H9 (cell line): ENCODE data around the gene LAMB1. TPM values are rescaled to one million over a fixed set of nuclear protein-coding genes. Genes with fewer than 3 reads are reported as not detected.
A peak's percentile ranks its signal among the peaks of the same experiment; 100 is the strongest.

Experiments used
- DNase-seq: peaks from one replicate; pipeline ENCODE4 v3.0.0-alpha.2; 2017
- H2AFZ ChIP-seq: one replicate; pipeline ENCODE4 v1.6.1; 2013; ENCODE audit warnings: mild to moderate bottlenecking, low read length, control low read depth, moderate library complexity
- H2AK5ac ChIP-seq: 2 replicates; pipeline ENCODE4 v1.6.1; 2013; ENCODE audit warnings: low read length, control low read depth, mixed read lengths; ENCODE audit not compliant: insufficient read length
- H2BK120ac ChIP-seq: one replicate; pipeline ENCODE4 v1.6.1; 2013; ENCODE audit warnings: low read depth, mild to moderate bottlenecking, low read length, control low read depth, inconsistent platforms; ENCODE audit not compliant: poor library complexity, severe bottlenecking
- H2BK12ac ChIP-seq: 2 replicates; pipeline ENCODE4 v1.6.1; 2013; ENCODE audit warnings: low read length, control low read depth, mixed read lengths, low read depth; ENCODE audit not compliant: insufficient read length
- H2BK15ac ChIP-seq: 2 replicates; pipeline ENCODE4 v1.6.1; 2013; ENCODE audit warnings: low read depth, low read length, control low read depth
- H2BK20ac ChIP-seq: one replicate; pipeline ENCODE4 v1.6.1; 2013; ENCODE audit warnings: low read depth, mild to moderate bottlenecking, low read length, control low read depth, inconsistent platforms; ENCODE audit not compliant: poor library complexity, severe bottlenecking
- H2BK5ac ChIP-seq: 2 replicates; pipeline ENCODE4 v1.6.1; 2013; ENCODE audit warnings: low read length, control low read depth, mixed read lengths; ENCODE audit not compliant: insufficient read length
- H3K14ac ChIP-seq: 2 replicates; pipeline ENCODE4 v1.6.1; 2013; ENCODE audit warnings: low read length, control low read depth; ENCODE audit not compliant: insufficient read depth
- H3K18ac ChIP-seq: 2 replicates; pipeline ENCODE4 v1.6.1; 2013; ENCODE audit warnings: low read depth, mild to moderate bottlenecking, mixed read lengths, low read length, control low read depth; ENCODE audit not compliant: insufficient read length
- H3K23ac ChIP-seq: 2 replicates; pipeline ENCODE4 v1.6.1; 2013; ENCODE audit warnings: low read length, control low read depth, mixed read lengths, low read depth; ENCODE audit not compliant: insufficient read length
- H3K23me2 ChIP-seq: 2 replicates; pipeline ENCODE4 v1.6.1; 2013; ENCODE audit warnings: low read depth, mild to moderate bottlenecking, mixed read lengths, low read length, control low read depth; ENCODE audit not compliant: insufficient read length, poor library complexity, severe bottlenecking
- H3K27ac ChIP-seq: 2 replicates; pipeline ENCODE4 v1.5.1; 2013; ENCODE audit warnings: low read length, control low read depth, mixed read lengths, low read depth; ENCODE audit not compliant: insufficient read length
- H3K27me3 ChIP-seq: 2 replicates; pipeline ENCODE4 v1.6.1; 2013; ENCODE audit warnings: low read length, control low read depth, inconsistent platforms; ENCODE audit not compliant: insufficient read depth
- H3K4ac ChIP-seq: 2 replicates; pipeline ENCODE4 v1.6.1; 2013; ENCODE audit warnings: low read depth, mild to moderate bottlenecking, control low read depth, inconsistent platforms, low read length, moderate library complexity
- H3K4me1 ChIP-seq: 2 replicates; pipeline ENCODE4 v1.6.1; 2013; ENCODE audit warnings: low read length, control low read depth, inconsistent platforms; ENCODE audit not compliant: insufficient read depth
- H3K4me2 ChIP-seq: 2 replicates; pipeline ENCODE4 v1.6.1; 2013; ENCODE audit warnings: low read length, control low read depth, mixed read lengths; ENCODE audit not compliant: insufficient read length, insufficient read depth
- H3K56ac ChIP-seq: 2 replicates; pipeline ENCODE4 v1.6.1; 2013; ENCODE audit warnings: low read depth, mild to moderate bottlenecking, mixed read lengths, low read length, control low read depth; ENCODE audit not compliant: insufficient read length
- H3K79me1 ChIP-seq: 2 replicates; pipeline ENCODE4 v1.6.1; 2013; ENCODE audit warnings: low read depth, mild to moderate bottlenecking, moderate library complexity, low read length, control low read depth, inconsistent platforms; ENCODE audit not compliant: insufficient read depth, poor library complexity, severe bottlenecking
- H3K79me2 ChIP-seq: 2 replicates; pipeline ENCODE4 v1.6.1; 2013; ENCODE audit warnings: low read length, control low read depth, inconsistent platforms; ENCODE audit not compliant: insufficient read depth
- H3K9ac ChIP-seq: 2 replicates; pipeline ENCODE4 v1.6.1; 2013; ENCODE audit warnings: low read length, control low read depth, mixed read lengths; ENCODE audit not compliant: insufficient read length; ENCODE audit errors: extremely low read depth
- H3K9me3 ChIP-seq: one replicate; pipeline ENCODE4 v1.6.1; 2013; ENCODE audit warnings: low read depth, low read length, inconsistent platforms; ENCODE audit not compliant: control insufficient read depth
- H3T11ph ChIP-seq: one replicate; pipeline ENCODE4 v1.6.1; 2013; ENCODE audit warnings: mild to moderate bottlenecking, low read length, control low read depth, inconsistent platforms
- H4K20me1 ChIP-seq: one replicate; pipeline ENCODE4 v1.6.1; 2013; ENCODE audit not compliant: control insufficient read depth, insufficient read length, insufficient read depth
- H4K5ac ChIP-seq: 2 replicates; pipeline ENCODE4 v1.6.1; 2013; ENCODE audit warnings: low read depth, mild to moderate bottlenecking, mixed read lengths, low read length, control low read depth; ENCODE audit not compliant: insufficient read length
- H4K8ac ChIP-seq: replicated peaks from 2 replicates; pipeline ENCODE4 v1.6.1; 2013; ENCODE audit warnings: low read length, control low read depth, mixed read lengths, low read depth; ENCODE audit not compliant: insufficient read length
- H4K91ac ChIP-seq: 2 replicates; pipeline ENCODE4 v1.6.1; 2013; ENCODE audit warnings: low read depth, mild to moderate bottlenecking, moderate library complexity, mixed read lengths, low read length, control low read depth; ENCODE audit not compliant: insufficient read length
- H3K27ac Mint-ChIP-seq, 3 experiments: 2 replicates in 2 of 3; 3 replicates in 1 of 3; pipeline ENCODE4 v1.8.0; 2020 to 2021; ENCODE audit warnings: mixed read lengths in 3 of 3, mild to moderate bottlenecking in 1 of 3, moderate library complexity in 1 of 3
- H3K27me3 Mint-ChIP-seq: 2 replicates; pipeline ENCODE4 v1.8.0; 2021; ENCODE audit warnings: low read depth, mild to moderate bottlenecking, moderate library complexity, mixed read lengths
- H3K36me3 Mint-ChIP-seq, 3 experiments: 2 replicates in 2 of 3; 3 replicates in 1 of 3; pipeline ENCODE4 v1.8.0; 2020 to 2021; ENCODE audit warnings: low read depth in 3 of 3, mixed read lengths in 3 of 3; ENCODE audit not compliant: insufficient read depth in 1 of 3
- H3K4me1 Mint-ChIP-seq, 2 experiments: 2 replicates each; pipeline ENCODE4 v1.8.0; 2020; ENCODE audit warnings: mixed read lengths in 2 of 2
- H3K4me3 Mint-ChIP-seq, 2 experiments: 2 replicates in 1 of 2; 3 replicates in 1 of 2; pipeline ENCODE4 v1.8.0; 2020 to 2021; ENCODE audit warnings: mild to moderate bottlenecking in 2 of 2, mixed read lengths in 2 of 2, moderate library complexity in 1 of 2
- H3K9me3 Mint-ChIP-seq, 2 experiments: 2 replicates in 1 of 2; 3 replicates in 1 of 2; pipeline ENCODE4 v1.8.0; 2020; ENCODE audit warnings: mild to moderate bottlenecking in 2 of 2, mixed read lengths in 2 of 2, moderate library complexity in 1 of 2
- WGBS: extraction: QIAGEN DNeasy Blood & Tissue Kit; methylation state at CpG from one replicate; pipeline ENCODE4 v1.1.7; 2013; ENCODE audit warnings: missing lambda C conversion rate, low lambda C conversion rate, mixed read lengths; ENCODE audit not compliant: insufficient read length; ENCODE audit errors: extremely low coverage; 5-methylcytosine and 5-hydroxymethylcytosine counted together
- total RNA-seq: library from RNA; stranded (reverse); gene quantifications from 2 replicates; pipeline ENCODE4 v1.2.1, GENCODE V29; 2021
- TF ChIP-seq, protein P1 (sequence below): fragments of 200-600 bp; sonication (generic); conservative IDR thresholded peaks from 3 replicates; pipeline ENCODE4 v1.8.0; 2021; ENCODE audit warnings: antibody characterized with exemption, mild to moderate bottlenecking

The LAMB1 gene
- total RNA-seq, 1 experiment from 2014 or later = 75.8 TPM

DNA sequence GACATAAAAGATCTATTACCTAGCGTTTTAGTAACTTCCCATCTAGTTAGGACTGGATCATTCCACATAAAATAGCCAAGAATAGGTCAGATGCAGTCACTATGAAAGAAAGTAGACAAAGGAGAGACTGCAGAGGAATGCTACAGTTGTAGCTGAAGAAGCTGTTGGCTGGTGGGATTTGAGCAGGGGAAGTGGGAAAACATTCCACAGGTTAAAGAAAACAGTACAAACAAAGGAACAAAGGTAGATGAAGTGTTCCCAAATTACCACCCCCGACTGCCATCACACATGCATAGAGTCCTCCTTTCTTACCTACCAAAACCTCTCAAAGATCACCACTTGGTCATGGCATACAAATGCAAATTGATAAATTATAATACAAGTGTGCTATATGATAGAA is 70.2 kb downstream of the LAMB1 start:
- Histone ChIP-seq H3K23me2 (no peaks in the 10 kb centered on the region), H3K4me2 (peak overlapping the region; percentile 0), H2BK5ac (no peak overlapping the region), H3K9ac (no peak overlapping the region), H3K27me3 (no peaks in the 10 kb centered on the region), H2BK15ac (no peak overlapping the region), H3K4ac (no peak overlapping the region), H2AFZ (no peak overlapping the region), H4K8ac (no peak overlapping the region), H4K5ac (no peak overlapping the region), H2BK120ac (no peak overlapping the region), H3K79me1 (no peaks in the 10 kb centered on the region), H2AK5ac (no peak overlapping the region), H2BK20ac (no peak overlapping the region), H3K23ac (no peak overlapping the region), H3K14ac (no peak overlapping the region), H2BK12ac (no peak overlapping the region), H3K18ac (no peak overlapping the region), H3K4me1 (peaks cover 7% of the 10 kb centered on the region; the same call in 1 of the 2 replicates), H3K27ac (no peak overlapping the region), H3T11ph (no peak overlapping the region), H4K91ac (no peak overlapping the region), H3K56ac (no peak overlapping the region), H3K79me2 (no peaks in the 10 kb centered on the region), H4K20me1 (no peaks in the 10 kb centered on the region), H3K9me3 (no peaks in the 10 kb centered on the region)
- Mint-ChIP-seq H3K4me3 (peak overlapping the region; percentile 25 to 64; a peak in 4 of 5 replicates), H3K27ac (peak overlapping the region; percentile 94 to 99 (median 96)), H3K27me3 (no peaks in the 10 kb centered on the region), H3K9me3 (no peaks in the 10 kb centered on the region), H3K36me3 (peaks cover 17 to 57% (median 34%) of the 10 kb centered on the region in 3 experiments), H3K4me1 (peaks cover 65 to 70% of the 10 kb centered on the region in 2 experiments)
- DNase-seq = peak; percentile 67
- TF ChIP-seq, protein P1, sequence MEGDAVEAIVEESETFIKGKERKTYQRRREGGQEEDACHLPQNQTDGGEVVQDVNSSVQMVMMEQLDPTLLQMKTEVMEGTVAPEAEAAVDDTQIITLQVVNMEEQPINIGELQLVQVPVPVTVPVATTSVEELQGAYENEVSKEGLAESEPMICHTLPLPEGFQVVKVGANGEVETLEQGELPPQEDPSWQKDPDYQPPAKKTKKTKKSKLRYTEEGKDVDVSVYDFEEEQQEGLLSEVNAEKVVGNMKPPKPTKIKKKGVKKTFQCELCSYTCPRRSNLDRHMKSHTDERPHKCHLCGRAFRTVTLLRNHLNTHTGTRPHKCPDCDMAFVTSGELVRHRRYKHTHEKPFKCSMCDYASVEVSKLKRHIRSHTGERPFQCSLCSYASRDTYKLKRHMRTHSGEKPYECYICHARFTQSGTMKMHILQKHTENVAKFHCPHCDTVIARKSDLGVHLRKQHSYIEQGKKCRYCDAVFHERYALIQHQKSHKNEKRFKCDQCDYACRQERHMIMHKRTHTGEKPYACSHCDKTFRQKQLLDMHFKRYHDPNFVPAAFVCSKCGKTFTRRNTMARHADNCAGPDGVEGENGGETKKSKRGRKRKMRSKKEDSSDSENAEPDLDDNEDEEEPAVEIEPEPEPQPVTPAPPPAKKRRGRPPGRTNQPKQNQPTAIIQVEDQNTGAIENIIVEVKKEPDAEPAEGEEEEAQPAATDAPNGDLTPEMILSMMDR = no peak
- no CpG with 5 or more reads among the region's 2 CpGs for WGBS
